HL-60 (cell line): Measurements from ENCODE around the gene MOXD1.

Experiments
- DNase-seq, 2 experiments: peaks; one replicate each; pipeline ENCODE4 v3.0.0-alpha.2; 2010 to 2020; ENCODE audit warnings: low read depth in 1 of 2, low spot score in 1 of 2
- H3K27ac ChIP-seq: fragments of 250-450 bp; sonication (Bioruptor Pico); replicated peaks from 2 replicates; pipeline ENCODE4 v1.5.1; 2020; ENCODE audit warnings: mild to moderate bottlenecking, moderate library complexity
- H3K27me3 ChIP-seq: fragments of 250-450 bp; sonication (Bioruptor Pico); 2 replicates; pipeline ENCODE4 v1.5.1; 2021; ENCODE audit warnings: mild to moderate bottlenecking, moderate library complexity; ENCODE audit not compliant: insufficient read depth, poor library complexity, severe bottlenecking
- H3K4me3 ChIP-seq: replicated peaks from 2 replicates; pipeline ENCODE4 v1.5.1; 2011; ENCODE audit warnings: mild to moderate bottlenecking, control low read depth, low read length; ENCODE audit not compliant: insufficient read depth
- GABPA ChIP-seq: IDR thresholded peaks from 2 replicates; pipeline ENCODE4 v1.6.1; 2012; ENCODE audit warnings: low read depth
- POLR2AphosphoS5 ChIP-seq: IDR thresholded peaks from 2 replicates; pipeline ENCODE4 v1.6.1; 2012; ENCODE audit warnings: low read depth
- REST ChIP-seq: IDR thresholded peaks from 2 replicates; pipeline ENCODE4 v1.6.1; 2012; ENCODE audit warnings: low read depth; ENCODE audit not compliant: insufficient replicate concordance
- SPI1 ChIP-seq: IDR thresholded peaks from 2 replicates; pipeline ENCODE4 v1.6.1; 2012; ENCODE audit warnings: low read depth, mild to moderate bottlenecking, borderline replicate concordance
- TF ChIP-seq, protein P1 (sequence below): IDR thresholded peaks from one replicate; pipeline ENCODE4 v1.5.1; 2011; ENCODE audit warnings: low read length, control low read depth, inconsistent platforms; ENCODE audit not compliant: insufficient read depth

MOXD1 gene

GRCh38 chr6:132404736-132405135 is 3.5 kb upstream of the MOXD1 start:
- Histone ChIP-seq H3K27ac (no peak overlapping the region), H3K4me3 (no peak overlapping the region), H3K27me3 (peaks cover 22% of the 10 kb centered on the region)
- no peak for DNase-seq
- TF ChIP-seq REST (no peak), GABPA (no peak), POLR2AphosphoS5 (no peak), SPI1 (no peak)
- TF ChIP-seq, protein P1, sequence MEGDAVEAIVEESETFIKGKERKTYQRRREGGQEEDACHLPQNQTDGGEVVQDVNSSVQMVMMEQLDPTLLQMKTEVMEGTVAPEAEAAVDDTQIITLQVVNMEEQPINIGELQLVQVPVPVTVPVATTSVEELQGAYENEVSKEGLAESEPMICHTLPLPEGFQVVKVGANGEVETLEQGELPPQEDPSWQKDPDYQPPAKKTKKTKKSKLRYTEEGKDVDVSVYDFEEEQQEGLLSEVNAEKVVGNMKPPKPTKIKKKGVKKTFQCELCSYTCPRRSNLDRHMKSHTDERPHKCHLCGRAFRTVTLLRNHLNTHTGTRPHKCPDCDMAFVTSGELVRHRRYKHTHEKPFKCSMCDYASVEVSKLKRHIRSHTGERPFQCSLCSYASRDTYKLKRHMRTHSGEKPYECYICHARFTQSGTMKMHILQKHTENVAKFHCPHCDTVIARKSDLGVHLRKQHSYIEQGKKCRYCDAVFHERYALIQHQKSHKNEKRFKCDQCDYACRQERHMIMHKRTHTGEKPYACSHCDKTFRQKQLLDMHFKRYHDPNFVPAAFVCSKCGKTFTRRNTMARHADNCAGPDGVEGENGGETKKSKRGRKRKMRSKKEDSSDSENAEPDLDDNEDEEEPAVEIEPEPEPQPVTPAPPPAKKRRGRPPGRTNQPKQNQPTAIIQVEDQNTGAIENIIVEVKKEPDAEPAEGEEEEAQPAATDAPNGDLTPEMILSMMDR = no peak

DNA sequence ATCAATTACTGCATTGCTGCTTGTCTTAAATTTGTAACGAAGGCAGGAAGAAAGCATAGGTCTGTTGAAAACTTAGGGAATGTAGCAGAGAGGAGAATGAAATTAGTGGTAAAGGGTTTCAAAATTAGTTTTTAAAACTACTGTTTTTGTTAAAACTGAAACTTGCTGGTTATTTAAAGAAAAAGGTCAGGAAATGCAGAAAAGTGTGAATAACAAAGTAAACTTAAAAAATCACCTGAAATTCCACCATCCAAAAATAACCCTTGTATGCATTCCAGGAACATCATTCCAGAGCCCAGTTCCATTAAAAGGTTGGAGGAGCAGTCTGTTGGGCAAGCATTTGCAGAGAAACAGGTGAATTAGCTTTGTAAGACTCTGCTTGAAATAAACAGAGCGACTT is 3.1 kb upstream of the MOXD1 start:
- TF ChIP-seq REST (no peak), GABPA (no peak), SPI1 (no peak), POLR2AphosphoS5 (no peak)
- TF ChIP-seq, protein P1 = no peak
- DNase-seq = no peak
- no peak overlapping the region for H3K4me3 ChIP-seq
- peaks cover 22% of the 10 kb centered on the region for H3K27me3 ChIP-seq
- no peak overlapping the region for H3K27ac ChIP-seq

DNA sequence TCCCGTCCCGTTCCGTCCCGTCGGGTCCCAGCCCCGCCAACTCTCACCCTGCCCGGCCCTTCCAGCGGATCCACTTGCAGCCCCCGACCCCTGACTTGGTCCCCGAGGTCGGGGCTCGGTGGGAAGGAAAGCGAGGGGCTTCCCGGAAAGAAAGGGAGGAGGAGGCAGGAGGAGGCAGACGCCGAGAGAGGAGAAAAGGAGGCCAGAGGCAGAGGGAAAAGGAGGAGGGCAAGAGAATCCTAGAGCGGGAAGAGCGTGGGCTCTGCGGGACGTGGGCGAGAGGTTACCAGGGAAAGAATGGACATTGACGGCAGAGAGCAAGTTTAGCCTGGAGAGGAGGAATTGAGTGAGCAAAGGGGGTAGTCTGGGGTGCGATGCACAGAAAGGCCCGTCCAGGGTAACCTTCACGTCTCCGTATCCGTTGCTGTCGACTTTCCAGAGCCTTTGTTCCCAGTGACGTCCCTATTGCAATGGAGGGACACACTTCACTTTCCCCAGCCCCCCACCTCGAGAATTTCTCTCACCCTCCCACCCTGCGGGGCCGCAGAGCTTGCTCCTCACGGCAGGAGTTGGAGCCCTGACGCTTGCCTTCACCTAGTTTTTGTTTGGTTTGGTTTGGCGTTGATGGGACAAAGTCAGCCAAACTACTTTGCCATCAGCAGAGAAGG is 477 bp upstream of the MOXD1 start:
- no peak overlapping the region for H3K27ac ChIP-seq
- no peak for TF ChIP-seq REST
- H3K4me3 ChIP-seq = peak overlapping the region; percentile 15; the same call in 1 of the 2 replicates
- H3K27me3 ChIP-seq = peaks cover 22% of the 10 kb centered on the region
- DNase-seq = no peak

- H3K4me3 ChIP-seq = no peak overlapping the region
- no peak for DNase-seq
- H3K27ac ChIP-seq = no peak overlapping the region
- TF ChIP-seq POLR2AphosphoS5 = no peak
- H3K27me3 ChIP-seq = peaks cover 22% of the 10 kb centered on the region
Measured at GRCh38 chr6:132400555-132400882, 756 bp downstream of the MOXD1 start.
